K562 (cell line): Measurements from ENCODE around the gene ZNF709. TPM values are rescaled to one million over a fixed set of nuclear protein-coding genes. Genes with fewer than 3 reads are reported as not detected.

ENCODE experiments used
- ATAC-seq: fragments of 200-7000 bp; cut with Tn5 transposase; 3 replicates; pipeline ENCODE4 v1.9.1; 2020; ENCODE audit warnings: moderate library complexity
- BruUV-seq: library from RNA; stranded (reverse); fragments of 400-500 nt; replicated peaks from 2 replicates; lab custom pipeline; 2021; lab: Mats Ljungman, UMichigan
- CTCF ChIA-PET: fragments of 300-600 bp; formaldehyde crosslinking; extraction: SDS; loops from one replicate; lab custom pipeline; 2021; ENCODE audit warnings: low intra/inter-chr PET ratio; lab: Yijun Ruan, JAX
- POLR2A ChIA-PET: fragments of 300-600, 350-650 bp; sonication (Branson Sonifier 250); formaldehyde crosslinking; extraction: SDS; loops from one replicate; lab custom pipeline; 2021; ENCODE audit warnings: antibody characterized with exemption, inconsistent platforms; lab: Yijun Ruan, JAX
- DNase-seq, 4 experiments: peaks; one replicate each; pipeline versions ENCODE4 v3.0.0 to v3.0.0-alpha.2; 2011 to 2018; ENCODE audit warnings: low spot score in 3 of 4, mixed read lengths in 3 of 4; ENCODE audit errors: extremely low read depth in 1 of 4
- FAIRE-seq: peaks from 2 replicates; lab custom pipeline; 2011; peaks lifted over from hg19 to GRCh38; lab: Jason Lieb, UNC
- H2AFZ ChIP-seq: 2 replicates; pipeline ENCODE4 v1.6.0; 2011; ENCODE audit warnings: low read depth, low read length, control low read depth, inconsistent platforms
- H3K27ac ChIP-seq: fragments of 200-600 bp; 3 replicates; pipeline ENCODE4 v1.8.0; 2011; ENCODE audit warnings: low read depth, mild to moderate bottlenecking, control low read depth, inconsistent platforms, low read length, moderate library complexity, mixed read lengths; ENCODE audit errors: extremely low read depth
- H3K27me3 ChIP-seq, 2 experiments: fragments of 300-600 bp in 1 of 2; 2 replicates in 1 of 2; 3 replicates in 1 of 2; pipeline versions ENCODE4 v1.6.0 to v1.8.0; 2011; ENCODE audit warnings: inconsistent platforms in 2 of 2, low read length in 2 of 2, mild to moderate bottlenecking in 1 of 2, mixed read lengths in 1 of 2, moderate library complexity in 1 of 2; ENCODE audit not compliant: control insufficient read depth in 2 of 2, insufficient read depth in 2 of 2
- H3K36me3 ChIP-seq: fragments of 300-600 bp; 3 replicates; pipeline ENCODE4 v1.8.0; 2011; ENCODE audit warnings: mild to moderate bottlenecking, low read length, inconsistent platforms; ENCODE audit not compliant: control insufficient read depth, insufficient read depth
- H3K4me1 ChIP-seq, 2 experiments: fragments of 200-600 bp in 1 of 2; replicated peaks in 1 of 2; 2 replicates in 1 of 2; 3 replicates in 1 of 2; pipeline versions ENCODE4 v1.5.1 to v1.8.0; 2011; ENCODE audit warnings: inconsistent platforms in 2 of 2, low read length in 2 of 2, mild to moderate bottlenecking in 1 of 2, mixed read lengths in 1 of 2, moderate library complexity in 1 of 2; ENCODE audit not compliant: control insufficient read depth in 2 of 2, insufficient read depth in 2 of 2
- H3K4me2 ChIP-seq: 2 replicates; pipeline ENCODE4 v1.6.1; 2011; ENCODE audit warnings: low read length, control low read depth, inconsistent platforms, mixed read lengths; ENCODE audit not compliant: insufficient read depth
- H3K4me3 ChIP-seq: fragments of 200-600 bp; sonication (generic), shearing (Covaris generic); 2 replicates; pipeline ENCODE4 v1.5.1; 2016; ENCODE audit warnings: control low read depth, inconsistent platforms
- H3K79me2 ChIP-seq: fragments of 200-600 bp; 3 replicates; pipeline ENCODE4 v1.8.0; 2011; ENCODE audit warnings: low read length, inconsistent platforms; ENCODE audit not compliant: control insufficient read depth, insufficient read depth
- H3K9ac ChIP-seq, 2 experiments: 2 replicates each; pipeline versions ENCODE4 v1.6.0 to v1.6.1; 2011; ENCODE audit warnings: low read depth in 2 of 2, low read length in 2 of 2, control low read depth in 1 of 2, inconsistent platforms in 1 of 2, mild to moderate bottlenecking in 1 of 2, mixed read lengths in 1 of 2; ENCODE audit not compliant: insufficient read depth in 1 of 2
- H3K9me1 ChIP-seq: one replicate; pipeline ENCODE4 v1.6.0; 2011; ENCODE audit warnings: inconsistent platforms, mild to moderate bottlenecking, low read length, moderate library complexity; ENCODE audit not compliant: control insufficient read depth, insufficient read depth
- H3K9me3 ChIP-seq: replicated peaks from 2 replicates; pipeline ENCODE4 v1.5.1; 2011; ENCODE audit warnings: low read depth, low read length, inconsistent platforms; ENCODE audit not compliant: control insufficient read depth, insufficient read depth
- H4K20me1 ChIP-seq: replicated peaks from 2 replicates; pipeline ENCODE4 v1.6.1; 2011; ENCODE audit warnings: low read length, inconsistent platforms, mixed read lengths; ENCODE audit not compliant: control insufficient read depth, insufficient read depth
- BRD9 ChIP-seq: fragments of 450-650 bp; IDR thresholded peaks from 2 replicates; pipeline ENCODE4 v1.6.1; 2018; ENCODE audit warnings: low read depth; ENCODE audit not compliant: partially characterized antibody
- HDAC1 ChIP-seq, 2 experiments: fragments of 450-650 bp; IDR thresholded peaks; 2 replicates each; pipeline ENCODE4 v1.6.1; 2016 to 2017; ENCODE audit warnings: inconsistent platforms in 1 of 2, mild to moderate bottlenecking in 1 of 2, moderate library complexity in 1 of 2
- HDAC2 ChIP-seq: fragments of 450-650 bp; IDR thresholded peaks from 2 replicates; pipeline ENCODE4 v1.6.1; 2016; ENCODE audit warnings: mild to moderate bottlenecking
- JUN ChIP-seq, 2 experiments: sonication (generic) in 1 of 2; formaldehyde crosslinking in 1 of 2; IDR thresholded peaks; 2 replicates each; pipeline versions ENCODE4 v1.6.1 to v1.8.0; 2012 to 2022; ENCODE audit warnings: borderline replicate concordance in 2 of 2, mild to moderate bottlenecking in 2 of 2, improper control_type of control experiment in 1 of 2, low read depth in 1 of 2, low read length in 1 of 2, missing genetic modification reagents in 1 of 2
- KDM5B ChIP-seq: fragments of 200-600 bp; sonication (generic); IDR thresholded peaks from 2 replicates; pipeline ENCODE4 v1.6.1; 2012; ENCODE audit warnings: low read depth, mild to moderate bottlenecking, moderate library complexity, low read length, control low read depth, inconsistent platforms; ENCODE audit not compliant: insufficient replicate concordance
- KLF10 ChIP-seq: fragments of 250-450 bp; sonication (Bioruptor Pico); IDR thresholded peaks from 2 replicates; pipeline ENCODE4 v1.6.1; 2021; ENCODE audit warnings: matching md5 sums
- MTA2 ChIP-seq: fragments of 450-650 bp; IDR thresholded peaks from 2 replicates; pipeline ENCODE4 v1.6.1; 2016; ENCODE audit warnings: low read depth
- MXD1 ChIP-seq: fragments of 250-450 bp; sonication (Bioruptor Pico); IDR thresholded peaks from 2 replicates; pipeline ENCODE4 v1.8.0; 2021; ENCODE audit warnings: borderline replicate concordance, mild to moderate bottlenecking, moderate library complexity; ENCODE audit not compliant: poor library complexity, severe bottlenecking
- NR2C1 ChIP-seq, 2 experiments: fragments of 450-650 bp; IDR thresholded peaks; 2 replicates each; pipeline ENCODE4 v1.6.1; 2017; ENCODE audit warnings: mild to moderate bottlenecking in 2 of 2, antibody characterized with exemption in 1 of 2, inconsistent platforms in 1 of 2, missing compliant biosample characterization in 1 of 2, missing genetic modification characterization in 1 of 2
- NRF1 ChIP-seq, 2 experiments: fragments of 450-650 bp; IDR thresholded peaks in 1 of 2; conservative IDR thresholded peaks in 1 of 2; 2 replicates each; pipeline ENCODE4 v1.6.1; 2014; ENCODE audit warnings: mild to moderate bottlenecking in 2 of 2
- RBBP5 ChIP-seq: fragments of 200-600 bp; sonication (generic); IDR thresholded peaks from 2 replicates; pipeline ENCODE4 v1.6.1; 2012; ENCODE audit warnings: borderline replicate concordance, mild to moderate bottlenecking, low read length, control low read depth, inconsistent platforms; ENCODE audit not compliant: insufficient read depth, poor library complexity, severe bottlenecking
- SMAD2 ChIP-seq: fragments of 150-350 bp; IDR thresholded peaks from 2 replicates; pipeline ENCODE4 v1.6.1; 2014; ENCODE audit warnings: low read depth, mild to moderate bottlenecking, low read length
- TBL1XR1 ChIP-seq, 2 experiments: IDR thresholded peaks; 2 replicates each; pipeline ENCODE4 v1.6.1; 2012; ENCODE audit warnings: improper control_type of control experiment in 2 of 2, low read length in 2 of 2, mild to moderate bottlenecking in 1 of 2
- TCF7L2 ChIP-seq: fragments of 150-350 bp; IDR thresholded peaks from 2 replicates; pipeline ENCODE4 v1.6.1; 2016; ENCODE audit warnings: low read depth, mild to moderate bottlenecking, low read length, moderate library complexity
- TFAM ChIP-seq: fragments of 250-450 bp; sonication (Bioruptor Pico); conservative IDR thresholded peaks from 2 replicates; pipeline ENCODE4 v1.5.0; 2021; ENCODE audit warnings: mild to moderate bottlenecking, moderate library complexity
- TFE3 ChIP-seq: fragments of 450-650 bp; formaldehyde crosslinking; IDR thresholded peaks from 2 replicates; pipeline ENCODE4 v1.4.0; 2020; ENCODE audit warnings: mild to moderate bottlenecking, mixed read lengths
- ZNF655 ChIP-seq: fragments of 250-450 bp; sonication (Bioruptor Pico); IDR thresholded peaks from 2 replicates; pipeline ENCODE4 v1.5.0; 2021
- ZNF717 ChIP-seq: fragments of 250-450 bp; sonication (Bioruptor Pico); IDR thresholded peaks from 2 replicates; pipeline ENCODE4 v1.5.0; 2021
- WGBS: fragments of 100-300 bp; shearing (Covaris generic); methylation state at CpG from one replicate; pipeline ENCODE4 v1.1.6; 2016; ENCODE audit warnings: low coverage, mixed read lengths; ENCODE audit not compliant: insufficient coverage; ENCODE audit errors: missing lambda C conversion rate; 5-methylcytosine and 5-hydroxymethylcytosine counted together
- in situ Hi-C: fragments of 300-500 bp; cut with MboI; formaldehyde crosslinking; loops from 4 replicates; pipeline ENCODE4 v1.15.0; 2018; ENCODE audit warnings: inconsistent platforms, mixed read lengths
- intact Hi-C: fragments of 100-400 bp; cut with micrococcal nuclease; formaldehyde crosslinking; loops from 2 replicates; pipeline ENCODE4 v1.14.2; 2022
- polyA plus RNA-seq, 8 experiments: library from polyadenylated mRNA; depleted of rRNA in 4 of 8; stranded (reverse) in 5 of 8; unstranded in 3 of 8; fragments of >200 nt; fragmentation: Nextera tagmentation in 2 of 8; fragmentation: Illumina TruSeq in 1 of 8; extraction: Ambion mirVana in 2 of 8; extraction: Trizol in 1 of 8; gene quantifications; 2 replicates each; pipeline versions ENCODE4 v1.2.1 to v1.2.3, GENCODE V29; 2011 to 2014; ENCODE audit warnings: inconsistent platforms in 1 of 8, missing spikeins in 1 of 8
- total RNA-seq, 7 experiments: library from RNA; depleted of rRNA in 6 of 7; stranded (reverse); fragments of >200 nt in 6 of 7; fragmentation: Illumina TruSeq in 2 of 7; extraction: Trizol in 2 of 7; gene quantifications; 2 replicates each; pipeline versions ENCODE4 v1.2.1 to v1.2.3, GENCODE V29; 2011 to 2021; ENCODE audit warnings: low replicate concordance in 1 of 7

Gene ZNF709
- total and polyA plus RNA-seq, 9 of the 15 experiments (the other 6 are each of a cell fraction or from before 2014, with no cell fraction given), result 0.07 to 0.69 (median 0.18) TPM

GRCh38 chr19:12440541-12441316 is 43.9 kb downstream of the ZNF709 start, which contains the start of gene ZNF443:
Gene ZNF443, minus strand, starts transcription at chr19:12441021. Its CDS starts 107 bp downstream, at chr19:12440914.
- Histone ChIP-seq H3K27me3 (no peaks in the 10 kb centered on the region), H3K27ac (peak within 1 kb of the TSS; percentile 77), H3K9ac (peak within 1 kb of the TSS; percentile 58 to 98), H3K36me3 (no peaks in the 10 kb centered on the region), H3K79me2 (no peaks in the 10 kb centered on the region; the same call in 2 of the 3 replicates), H4K20me1 (no peaks in the 10 kb centered on the region), H2AFZ (peak within 1 kb of the TSS; percentile 94), H3K4me3 (peak within 1 kb of the TSS; percentile 59), H3K4me1 (peaks cover 0 to 10% of the 10 kb centered on the region in 2 experiments; a peak in 2 of 5 replicates), H3K9me1 (no peaks in the 10 kb centered on the region), H3K4me2 (peak within 1 kb of the TSS; percentile 88), H3K9me3 (no peaks in the 10 kb centered on the region)
- in situ Hi-C loops, result loop anchor here (5.0 kb wide), 1 partner anchor 38 kb away; the partner anchor contains the start of gene ZNF799
- CTCF ChIA-PET, result no interaction called here
- DNase-seq (peak; percentile 90 to 98 (median 92)), ATAC-seq (peak; percentile 98), FAIRE-seq (peak; percentile 96)
- intact Hi-C loops, result no loop called here
- BruUV-seq, result TSS peak; percentile 45
- under 1% methylated on average over 25 of the region's 59 CpGs for WGBS
- POLR2A ChIA-PET, result interaction anchor here (0.6 to 1.8 kb wide), 4 partner anchors 10 to 170 kb away, joined by 4 to 6 read pairs (median 4); partner anchors contain the start of gene ZNF799
- TF ChIP-seq TFAM (no peak), MTA2 (no peak), HDAC1 (IDR thresholded peaks at IDR 0.05) (peak in 1 of 2 experiments; percentile 45; a peak in 1 of 4 replicates), JUN (IDR thresholded peaks at IDR 0.05; ENCODE audit: borderline replicate concordance, low read depth, low read length) (no peak), JUN (CRISPR knock-in tag; IDR thresholded peaks at IDR 0.05; ENCODE audit: borderline replicate concordance) (no peak), NRF1 (conservative IDR thresholded peaks at IDR 0.05 in 1 of 2, IDR thresholded peaks at IDR 0.05 in 1 of 2) (peak; percentile 75 to 80), KLF10 (no peak), HDAC2 (no peak), SMAD2 (no peak), ZNF655 (CRISPR knock-in tag) (no peak), KDM5B (peak; percentile 31), MXD1 (CRISPR knock-in tag) (no peak), ZNF717 (CRISPR knock-in tag) (no peak), RBBP5 (peak; percentile 74), TFE3 (no peak), TBL1XR1 (IDR thresholded peaks at IDR 0.05; ENCODE audit: low read length in 2 of 2) (no peak), NR2C1 (IDR thresholded peaks at IDR 0.05) (no peak), NR2C1 (tag; IDR thresholded peaks at IDR 0.05) (no peak), BRD9 (no peak), TCF7L2 (no peak)
